Uterus (tissue), 4 donors: ENCODE data around the gene KRTAP10-5. TPM values are rescaled to one million over a fixed set of nuclear protein-coding genes. Genes with fewer than 3 reads are reported as not detected.

Experiments
- DNase-seq, 2 donors: peaks; one replicate each; pipeline ENCODE4 v3.0.0-alpha.2; 2019 to 2020
- H3K27ac ChIP-seq, 2 donors: fragments of 200-600 bp; sonication (generic); 1 replicate in 1 of 2; 2 replicates in 1 of 2; pipeline ENCODE4 v1.5.1; 2016 to 2018
- H3K27me3 ChIP-seq, 2 donors: fragments of 200-600 bp; sonication (generic); one replicate each; pipeline ENCODE4 v1.5.1; 2018 to 2019; ENCODE audit warnings: control low read depth in 1 of 2
- H3K36me3 ChIP-seq, 2 donors: fragments of 200-600 bp; sonication (generic); one replicate each; pipeline ENCODE4 v1.5.1; 2019; ENCODE audit warnings: control low read depth in 1 of 2
- H3K4me1 ChIP-seq, 2 donors: fragments of 200-600 bp; sonication (generic); one replicate each; pipeline ENCODE4 v1.5.1; 2018 to 2019; ENCODE audit warnings: control low read depth in 1 of 2
- H3K4me3 ChIP-seq, 2 donors: fragments of 200-600 bp; sonication (generic); 1 replicate in 1 of 2; 2 replicates in 1 of 2; pipeline ENCODE4 v1.5.1; 2018 to 2019; ENCODE audit warnings: mild to moderate bottlenecking in 1 of 2
- H3K9me3 ChIP-seq, 2 donors: fragments of 200-600 bp; sonication (generic); one replicate each; pipeline ENCODE4 v1.5.1; 2019; ENCODE audit warnings: control low read depth in 1 of 2
- POLR2A ChIP-seq, 2 donors: fragments of 450-650 bp; IDR thresholded peaks; one replicate each; pipeline ENCODE4 v1.6.1; 2016; ENCODE audit warnings: antibody characterized with exemption in 2 of 2, mild to moderate bottlenecking in 1 of 2, moderate library complexity in 1 of 2
- intact Hi-C: fragments of 100-400 bp; cut with DNase I; formaldehyde crosslinking; loops from one replicate; pipeline ENCODE4 v1.15.1; 2023; ENCODE audit warnings: low total_unique reads
- total RNA-seq, 4 donors: library from RNA; depleted of rRNA in 3 of 4; stranded (reverse); fragments of >200 nt in 3 of 4; gene quantifications; one replicate each; pipeline versions ENCODE4 v1.1.0 to v1.2.4, GENCODE V29; 2014 to 2023
- TF ChIP-seq, protein P1 (sequence below), 4 experiments: fragments of 200-600 bp in 2 of 4; fragments of 450-650 bp in 2 of 4; sonication (generic) in 2 of 4; IDR thresholded peaks; one replicate each; pipeline ENCODE4 v1.5.1; 2016 to 2019; ENCODE audit warnings: antibody characterized with exemption in 4 of 4, mild to moderate bottlenecking in 2 of 4, moderate library complexity in 1 of 4
- donor health status: DM: yes; HTN: yes; CAD: no.

KRTAP10-5 gene
- total RNA-seq, 4 donors from 2014 or later = not detected

DNA sequence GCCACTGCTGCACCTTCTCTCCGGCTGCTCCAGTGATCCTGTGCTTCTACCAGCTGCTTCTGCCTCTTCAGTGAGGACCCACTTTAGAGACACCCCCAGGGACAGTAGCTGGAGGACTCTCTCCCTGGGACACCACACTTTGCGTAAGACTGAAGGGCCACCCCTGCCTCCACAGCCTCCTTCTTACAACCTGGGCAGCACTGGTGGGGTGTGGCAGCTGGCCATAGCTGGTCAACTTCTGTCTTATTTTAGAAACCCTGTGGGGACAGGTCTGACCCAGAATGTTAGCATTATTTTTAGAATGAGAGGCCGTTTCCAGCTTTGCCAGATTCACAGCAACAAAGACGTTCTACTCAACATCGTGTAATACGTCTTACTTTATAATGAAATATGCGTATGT is 45.4 kb upstream of the KRTAP10-5 start:
- Histone ChIP-seq H3K9me3 (no peaks in the 10 kb centered on the region), H3K4me3 (no peak overlapping the region), H3K4me1 (no peaks in the 10 kb centered on the region), H3K27ac (no peak overlapping the region), H3K27me3 (no peaks in the 10 kb centered on the region), H3K36me3 (no peaks in the 10 kb centered on the region)
- no peak for DNase-seq
- TF ChIP-seq POLR2A (IDR thresholded peaks at IDR 0.05) = no peak
- TF ChIP-seq, protein P1, sequence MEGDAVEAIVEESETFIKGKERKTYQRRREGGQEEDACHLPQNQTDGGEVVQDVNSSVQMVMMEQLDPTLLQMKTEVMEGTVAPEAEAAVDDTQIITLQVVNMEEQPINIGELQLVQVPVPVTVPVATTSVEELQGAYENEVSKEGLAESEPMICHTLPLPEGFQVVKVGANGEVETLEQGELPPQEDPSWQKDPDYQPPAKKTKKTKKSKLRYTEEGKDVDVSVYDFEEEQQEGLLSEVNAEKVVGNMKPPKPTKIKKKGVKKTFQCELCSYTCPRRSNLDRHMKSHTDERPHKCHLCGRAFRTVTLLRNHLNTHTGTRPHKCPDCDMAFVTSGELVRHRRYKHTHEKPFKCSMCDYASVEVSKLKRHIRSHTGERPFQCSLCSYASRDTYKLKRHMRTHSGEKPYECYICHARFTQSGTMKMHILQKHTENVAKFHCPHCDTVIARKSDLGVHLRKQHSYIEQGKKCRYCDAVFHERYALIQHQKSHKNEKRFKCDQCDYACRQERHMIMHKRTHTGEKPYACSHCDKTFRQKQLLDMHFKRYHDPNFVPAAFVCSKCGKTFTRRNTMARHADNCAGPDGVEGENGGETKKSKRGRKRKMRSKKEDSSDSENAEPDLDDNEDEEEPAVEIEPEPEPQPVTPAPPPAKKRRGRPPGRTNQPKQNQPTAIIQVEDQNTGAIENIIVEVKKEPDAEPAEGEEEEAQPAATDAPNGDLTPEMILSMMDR (IDR thresholded peaks at IDR 0.05) = no peak
- intact Hi-C loops = no loop called here

DNA sequence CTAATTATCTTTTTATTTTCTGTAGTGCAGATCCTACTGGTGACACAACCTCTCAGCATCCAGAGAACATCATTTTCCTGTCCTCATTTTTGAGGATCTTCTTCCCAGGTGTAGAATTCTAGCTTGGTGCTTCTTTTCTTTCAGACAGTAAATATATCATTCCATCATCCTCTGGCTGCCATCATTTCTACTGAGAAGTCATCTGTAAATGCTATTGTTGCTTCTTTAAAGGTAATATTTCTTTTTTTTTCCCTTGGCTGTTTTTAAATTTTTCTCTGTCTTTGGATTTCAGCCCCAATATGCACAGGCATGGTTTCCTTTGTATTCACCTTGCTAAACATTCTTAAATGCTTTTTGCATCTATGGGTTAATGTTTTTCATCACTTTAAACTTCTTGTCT is 43.2 kb upstream of the KRTAP10-5 start:
- intact Hi-C loops = no loop called here

DNA sequence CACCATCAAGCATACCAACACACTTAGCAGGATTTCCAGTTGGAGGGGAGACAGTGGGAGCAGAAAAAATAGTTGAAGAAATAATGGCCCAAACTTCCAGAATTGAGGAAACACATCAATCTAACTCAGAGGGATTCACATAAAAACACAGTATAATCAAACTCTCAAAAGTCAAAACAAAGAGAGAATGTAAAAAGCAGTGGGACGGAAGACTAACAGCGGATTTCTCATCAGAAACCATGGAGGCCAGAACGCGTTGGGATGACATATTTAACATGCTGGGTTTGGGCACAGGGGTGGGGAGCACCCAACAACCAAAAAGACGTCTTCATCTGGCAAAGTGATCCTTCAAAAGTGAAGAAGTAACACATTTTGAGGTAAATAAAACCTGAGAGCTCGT is 39.5 kb upstream of the KRTAP10-5 start:
- intact Hi-C loops = no loop called here
- DNase-seq = no peak
- H3K27ac ChIP-seq = no peak overlapping the region
- H3K9me3 ChIP-seq = no peaks in the 10 kb centered on the region
- H3K36me3 ChIP-seq = no peaks in the 10 kb centered on the region
- no peak overlapping the region for H3K4me3 ChIP-seq
- no peak for TF ChIP-seq POLR2A (IDR thresholded peaks at IDR 0.05)
- TF ChIP-seq, protein P1 (IDR thresholded peaks at IDR 0.05) = no peak
- H3K27me3 ChIP-seq = no peaks in the 10 kb centered on the region
- H3K4me1 ChIP-seq = no peaks in the 10 kb centered on the region

More for the DNA sequence above, 43.2 kb upstream of the KRTAP10-5 start:
- H3K4me3 ChIP-seq = no peak overlapping the region
- no peak for DNase-seq
- no peaks in the 10 kb centered on the region for H3K4me1 ChIP-seq
- H3K27ac ChIP-seq = no peak overlapping the region
- no peak for TF ChIP-seq POLR2A (IDR thresholded peaks at IDR 0.05)
- TF ChIP-seq, protein P1 (IDR thresholded peaks at IDR 0.05) = no peak
- no peaks in the 10 kb centered on the region for H3K36me3 ChIP-seq
- H3K9me3 ChIP-seq = no peaks in the 10 kb centered on the region
- no peaks in the 10 kb centered on the region for H3K27me3 ChIP-seq

DNA sequence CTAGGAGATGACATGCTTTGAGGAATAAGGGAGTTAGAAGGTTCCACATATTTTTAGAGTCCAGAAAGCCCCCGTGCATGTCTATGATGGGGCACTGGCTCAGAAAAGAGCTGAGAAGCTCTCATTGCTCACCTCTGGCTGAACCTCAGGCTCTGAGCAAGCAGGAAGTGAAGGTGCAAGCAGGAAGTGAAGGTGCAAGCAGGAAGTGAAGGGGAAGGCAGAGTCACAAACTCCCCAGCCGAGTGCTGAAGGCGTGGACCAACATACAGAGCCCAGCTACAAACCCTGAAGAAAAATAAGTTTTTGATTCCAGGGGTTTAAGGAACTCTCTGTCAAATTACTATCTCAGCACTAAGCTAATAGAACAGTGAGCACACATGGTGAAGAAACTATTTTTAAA is 38.5 kb upstream of the KRTAP10-5 start:
- DNase-seq = no peak
- H3K9me3 ChIP-seq = no peaks in the 10 kb centered on the region
- no peaks in the 10 kb centered on the region for H3K36me3 ChIP-seq
- H3K4me3 ChIP-seq = no peak overlapping the region
- no peaks in the 10 kb centered on the region for H3K4me1 ChIP-seq
- intact Hi-C loops = no loop called here
- H3K27ac ChIP-seq = no peak overlapping the region
- H3K27me3 ChIP-seq = no peaks in the 10 kb centered on the region
- TF ChIP-seq, protein P1 (IDR thresholded peaks at IDR 0.05) = no peak
- no peak for TF ChIP-seq POLR2A (IDR thresholded peaks at IDR 0.05)

DNA sequence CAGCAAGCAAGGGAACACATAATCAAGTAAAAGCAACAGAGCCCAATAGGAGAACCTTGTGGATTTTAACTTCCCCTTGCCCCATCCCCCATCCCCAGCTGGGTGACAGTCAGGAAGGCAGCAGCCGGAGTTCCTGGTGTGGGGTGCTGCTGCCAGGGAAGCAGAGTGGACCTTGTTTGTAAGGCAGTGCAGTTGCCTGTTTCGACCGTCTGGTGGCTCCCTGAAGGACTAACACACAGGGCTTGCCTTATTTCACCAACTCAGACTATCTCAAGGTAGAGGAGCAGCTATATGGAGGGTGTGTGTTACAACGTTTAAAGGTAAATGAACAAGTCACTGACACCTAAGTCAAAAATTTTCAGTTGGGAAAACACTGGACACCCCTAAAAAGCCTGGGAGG is 38.1 kb upstream of the KRTAP10-5 start:
- intact Hi-C loops = no loop called here
- Histone ChIP-seq H3K27me3 (no peaks in the 10 kb centered on the region), H3K27ac (no peak overlapping the region), H3K4me3 (no peak overlapping the region), H3K36me3 (no peaks in the 10 kb centered on the region), H3K9me3 (no peaks in the 10 kb centered on the region), H3K4me1 (no peaks in the 10 kb centered on the region)
- no peak for TF ChIP-seq POLR2A (IDR thresholded peaks at IDR 0.05)
- TF ChIP-seq, protein P1 (IDR thresholded peaks at IDR 0.05) = no peak
- no peak for DNase-seq
